HG02759 (cell line): Measurements from ENCODE around the gene CTSE.

ENCODE experiments used
- ATAC-seq: cut with Tn5 transposase; IDR thresholded peaks from one replicate; pipeline ENCODE4 v1.9.1; 2021; ENCODE audit warnings: mild to moderate bottlenecking, moderate library complexity; ENCODE audit not compliant: unreplicated experiment

Gene CTSE

GRCh38 chr1:205994346-205994745 lies 29.3 kb downstream of the CTSE start:
- ATAC-seq: no peak

GRCh38 chr1:205993068-205993467 lies 30.6 kb downstream of the CTSE start:
- ATAC-seq: no peak

GRCh38 chr1:205992218-205992882 lies 31.3 kb downstream of the CTSE start:
- no peak for ATAC-seq

GRCh38 chr1:205991237-205991636 lies 32.5 kb downstream of the CTSE start:
- no peak for ATAC-seq

DNA sequence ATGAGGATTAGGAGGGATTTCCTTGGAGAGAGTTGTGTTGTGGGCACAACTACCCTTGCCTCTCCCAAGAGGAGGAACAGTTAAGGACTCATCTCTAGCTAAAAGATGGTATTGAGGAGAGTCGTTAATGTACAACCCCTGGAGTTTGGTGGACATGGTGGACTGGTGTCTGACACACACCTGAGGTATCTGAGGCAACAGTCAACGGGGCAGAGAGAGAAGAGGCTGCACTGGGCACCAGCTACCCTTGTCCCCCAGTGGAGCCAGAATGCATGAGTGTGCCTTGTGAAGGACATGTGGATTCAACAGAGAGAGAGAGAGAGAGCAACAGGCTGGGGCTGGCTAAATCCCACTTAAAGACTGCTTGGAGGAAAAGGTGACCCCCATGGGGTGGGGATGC lies 33.5 kb downstream of the CTSE start:
- ATAC-seq: no peak

DNA sequence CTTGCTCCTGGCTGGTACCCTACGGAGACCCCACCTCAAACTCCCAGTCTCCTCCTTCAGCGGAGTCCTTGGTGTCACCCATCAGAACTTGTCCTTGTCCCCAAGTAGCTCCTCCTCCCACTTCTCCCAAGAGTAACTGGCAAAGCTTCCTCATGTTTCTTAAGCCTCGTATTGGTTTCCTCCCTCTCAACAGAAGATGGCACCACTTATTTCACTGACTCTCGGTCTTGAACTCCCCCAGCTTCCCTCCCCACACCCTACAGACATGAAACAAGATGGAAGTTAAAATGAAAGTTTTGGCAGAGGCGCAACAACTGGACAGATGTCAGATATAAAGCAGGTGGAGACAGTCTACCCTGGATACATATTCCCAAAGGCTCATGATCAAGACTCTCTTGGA lies 33.9 kb downstream of the CTSE start:
- no peak for ATAC-seq

- ATAC-seq: no peak
Measured at GRCh38 chr1:205988585-205988995, 35.1 kb downstream of the CTSE start.

GRCh38 chr1:205986861-205987260 lies 36.8 kb downstream of the CTSE start:
- no peak for ATAC-seq

DNA sequence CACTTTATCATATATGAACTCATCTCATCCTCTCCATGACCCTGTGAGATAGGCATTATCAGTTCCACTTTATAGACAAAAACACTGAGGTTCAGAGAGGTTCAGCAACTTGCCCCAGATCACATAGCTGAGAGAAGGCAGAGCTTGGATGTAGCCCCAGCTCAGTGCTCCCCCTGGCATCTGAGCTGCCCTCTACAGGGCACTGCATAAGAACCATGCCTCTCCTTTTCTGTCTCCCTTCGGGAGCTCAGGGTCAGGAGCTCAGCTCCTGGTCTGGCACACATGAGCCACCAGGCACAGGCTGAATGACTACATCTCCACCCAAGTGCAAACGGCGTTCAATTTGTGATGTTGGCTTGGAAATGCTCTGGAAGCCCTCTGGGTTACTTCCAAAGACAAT lies 37.4 kb downstream of the CTSE start:
- no peak for ATAC-seq

- no peak for ATAC-seq
Measured at GRCh38 chr1:205985330-205986005, 38.2 kb downstream of the CTSE start.

DNA sequence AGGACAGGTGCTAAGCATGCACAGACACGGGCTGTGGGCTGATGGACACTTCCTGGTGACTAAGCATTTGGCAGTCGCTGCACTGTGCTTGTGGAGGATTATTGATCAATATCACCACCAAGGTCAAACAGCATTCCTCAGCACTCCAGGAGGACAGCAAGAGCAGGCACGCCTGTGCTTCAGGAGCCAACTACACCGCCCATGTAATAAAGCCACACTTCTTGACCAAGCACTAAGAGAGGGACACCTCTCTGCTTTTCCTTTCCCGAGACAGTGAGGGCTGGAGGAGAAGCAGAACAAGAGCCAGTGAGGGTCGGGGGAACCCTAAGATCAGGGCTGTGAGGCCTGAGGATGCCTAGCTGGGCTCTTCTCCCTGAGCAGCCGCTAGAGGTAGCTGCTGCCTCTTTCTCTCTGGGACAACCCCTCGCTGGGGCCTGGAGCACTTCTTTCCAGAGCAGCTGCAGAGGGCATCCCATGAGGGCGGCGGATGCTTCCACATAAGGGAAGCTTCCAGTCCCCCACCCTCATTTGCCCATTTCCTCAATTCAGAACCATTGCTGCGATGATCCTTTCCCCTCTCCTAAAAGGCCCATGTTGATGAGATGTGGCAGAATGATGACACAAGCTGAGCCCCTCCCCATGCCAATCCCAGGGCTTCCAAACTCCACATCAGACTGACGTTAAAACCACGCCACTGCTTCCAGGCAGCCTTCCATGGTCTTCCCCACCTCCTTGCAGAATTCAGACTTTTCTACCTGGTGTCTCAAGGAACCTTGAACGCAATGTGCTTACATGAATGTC lies 39.6 kb downstream of the CTSE start:
- ATAC-seq: no peak

DNA sequence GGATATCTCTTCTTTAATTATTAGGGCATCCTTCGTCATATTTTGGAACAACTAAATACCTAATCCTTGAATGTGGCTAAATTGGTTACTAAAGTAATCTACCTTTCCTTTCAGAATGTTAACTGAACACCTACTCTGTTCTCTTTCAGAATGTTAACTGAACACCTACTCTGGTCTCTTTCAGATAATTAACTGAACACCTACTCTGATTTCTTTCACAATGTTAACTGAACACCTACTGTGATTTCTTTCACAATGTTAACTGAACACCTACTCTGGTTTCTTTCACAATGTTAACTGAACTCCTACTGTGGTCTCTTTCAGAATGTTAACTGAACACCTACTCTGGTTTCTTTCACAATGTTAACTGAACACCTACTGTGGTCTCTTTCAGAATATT lies 42.4 kb downstream of the CTSE start:
- no peak for ATAC-seq

- no peak for ATAC-seq
Measured at GRCh38 chr1:205980237-205980870, 43.3 kb downstream of the CTSE start.

DNA sequence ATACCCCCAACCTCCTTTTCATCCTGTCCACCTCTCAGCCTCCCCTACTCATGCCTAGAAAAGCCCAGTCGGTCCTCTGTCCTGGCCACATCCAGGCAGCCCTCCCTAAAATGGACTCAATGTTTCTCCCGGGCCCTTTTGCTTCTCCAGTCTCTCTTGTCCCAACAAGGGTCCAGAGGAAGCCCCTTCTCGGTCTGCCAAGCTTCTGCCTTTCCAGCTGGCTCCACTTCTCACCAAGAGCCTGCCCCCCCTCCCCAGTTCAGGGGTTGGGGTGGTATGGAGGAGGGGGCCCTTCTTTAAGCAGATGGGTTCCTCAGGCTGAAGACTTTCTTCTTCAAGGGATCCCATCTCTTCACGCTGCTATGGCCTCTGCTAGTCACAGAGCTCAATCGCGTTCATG lies 44.4 kb downstream of the CTSE start:
- no peak for ATAC-seq

GRCh38 chr1:205978676-205979075 lies 45.0 kb downstream of the CTSE start:
- ATAC-seq: no peak

DNA sequence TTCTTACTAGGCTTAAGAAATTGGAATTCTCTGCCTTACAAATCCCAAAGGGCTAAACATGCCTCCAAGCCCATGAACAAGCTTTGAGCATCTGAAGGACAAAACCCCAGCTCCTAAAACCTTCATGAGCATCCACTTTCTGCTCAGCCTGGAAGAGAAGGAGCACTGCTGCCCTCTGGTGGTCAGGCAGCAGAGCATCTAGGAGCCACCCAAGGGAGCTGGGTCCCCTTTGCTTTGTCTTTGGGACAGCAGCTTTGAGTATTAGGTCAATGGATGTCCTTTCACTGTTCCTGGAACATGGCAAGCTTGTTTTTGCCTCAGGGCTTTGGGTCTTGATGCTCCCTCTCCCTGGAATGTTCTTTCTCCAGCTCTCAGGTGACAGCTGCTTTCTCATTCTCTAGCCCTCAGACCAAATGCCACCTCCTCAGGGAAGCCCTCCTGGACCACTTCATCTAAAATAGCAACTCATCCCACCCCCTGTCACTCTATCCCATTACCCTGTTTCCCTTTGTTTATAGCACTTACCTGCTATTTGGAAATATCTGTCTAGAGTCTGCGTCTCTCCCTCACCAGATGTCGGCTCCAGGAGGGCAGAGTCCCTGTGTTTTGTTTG lies 46.2 kb downstream of the CTSE start:
- no peak for ATAC-seq

DNA sequence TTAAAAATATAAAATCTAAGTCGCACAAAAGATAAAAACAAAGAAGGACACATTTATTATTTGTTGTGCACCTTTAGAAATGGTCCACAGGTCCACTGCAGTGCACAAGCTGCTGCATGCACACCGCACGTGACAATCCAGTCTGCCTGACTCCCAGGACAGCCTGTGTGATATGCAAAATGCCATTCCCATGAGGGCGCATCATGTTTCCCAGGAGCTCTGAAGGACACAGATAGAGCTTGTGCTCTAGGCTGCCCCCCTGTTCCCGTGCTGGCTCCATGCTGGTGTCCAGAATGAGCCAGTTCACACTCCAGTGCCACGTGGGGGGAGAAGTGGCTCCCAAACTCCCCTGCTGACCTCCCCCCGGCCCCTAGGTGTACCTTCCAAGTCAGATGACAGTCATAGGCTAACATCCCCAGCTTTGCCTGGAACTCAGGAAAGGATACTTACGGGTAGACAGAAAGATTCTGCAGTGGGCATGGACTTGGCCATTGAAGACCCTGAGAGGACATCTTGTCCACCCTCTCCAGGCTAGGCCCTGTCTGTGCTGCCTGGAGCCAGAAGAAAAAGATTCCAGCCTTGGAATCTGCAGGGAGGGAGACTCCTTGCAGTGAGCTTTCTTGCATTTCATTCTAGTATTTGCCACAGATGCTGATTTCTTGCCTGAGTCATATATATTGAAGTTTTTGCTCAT lies 46.8 kb downstream of the CTSE start:
- ATAC-seq: no peak

DNA sequence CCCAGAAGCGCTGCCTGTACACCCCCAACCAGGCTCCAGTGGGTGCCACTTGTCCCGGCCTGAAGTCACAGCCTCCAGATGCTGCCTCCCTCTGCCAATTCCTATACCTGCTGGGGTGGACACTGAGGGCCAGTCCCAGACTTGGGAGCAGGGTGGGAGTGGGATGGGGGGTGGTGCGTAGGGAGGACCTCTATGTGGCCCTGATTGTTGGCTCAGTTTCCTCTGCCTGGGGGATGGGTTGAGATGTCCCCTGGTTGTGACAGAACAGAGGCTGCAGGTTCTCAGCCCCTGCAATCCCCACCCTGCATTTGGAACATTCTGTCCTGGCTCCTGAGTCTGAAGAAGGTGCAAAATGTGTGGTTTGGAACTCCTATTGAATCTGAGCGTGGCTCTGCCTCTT lies 47.7 kb downstream of the CTSE start:
- ATAC-seq: no peak

DNA sequence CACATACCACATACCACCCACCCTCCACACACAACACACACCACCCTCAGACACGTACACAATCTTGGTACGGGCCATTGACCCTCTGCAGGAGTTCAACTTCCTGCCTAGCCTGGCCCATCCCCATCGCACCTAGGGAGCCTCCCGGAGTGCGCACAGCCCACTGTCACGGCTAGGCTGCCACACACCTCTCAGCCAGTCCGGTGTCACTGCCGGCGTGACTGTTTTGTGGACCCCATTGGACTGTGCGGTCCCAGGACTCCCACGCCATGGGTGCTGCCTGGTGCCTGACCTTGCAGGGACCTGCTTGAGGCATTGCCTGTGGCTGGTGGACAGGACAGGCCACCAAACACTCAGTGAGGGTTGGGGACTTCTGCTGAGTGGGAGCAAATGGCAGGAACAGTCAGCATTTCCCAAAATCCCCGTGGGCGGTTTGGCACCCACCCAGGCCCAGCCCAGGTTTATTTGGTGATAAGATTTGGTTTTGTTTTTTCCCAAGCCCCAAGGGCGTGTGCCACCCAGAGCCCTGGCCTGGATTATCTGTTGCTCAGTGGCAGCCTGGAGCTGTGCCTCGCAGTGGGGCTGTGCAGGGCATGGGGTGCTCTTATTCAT lies 48.2 kb downstream of the CTSE start:
- ATAC-seq: no peak

DNA sequence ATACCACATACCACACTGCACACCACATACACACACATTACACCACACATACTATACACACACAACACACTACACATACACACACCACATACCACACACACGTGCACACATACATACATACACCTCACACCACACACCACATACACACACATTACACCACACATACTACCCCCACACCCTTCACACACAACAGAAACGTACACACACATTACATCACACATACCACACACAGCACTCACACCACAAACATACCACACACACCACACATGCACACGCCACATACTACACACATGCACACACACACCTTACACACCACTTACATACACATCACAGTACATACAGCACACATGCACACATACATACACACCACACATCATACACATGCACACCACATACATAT lies 49.0 kb downstream of the CTSE start:
- no peak for ATAC-seq
